ENCODE measurements around the gene RAB40B.

RAB40B gene

GRCh38 chr17:82627405-82627804 lies 71.1 kb downstream of the RAB40B start:
- no peak for TF ChIP-seq CTCF (IDR thresholded peaks at IDR 0.05; ENCODE audit: control insufficient read depth, extremely low read depth, insufficient read depth)
- DNase-seq (ENCODE audit: low read depth), result no peak
- H3K4me3 ChIP-seq (ENCODE audit: low read depth, low read length), result no peak overlapping the region

GRCh38 chr17:82623707-82624106 lies 74.8 kb downstream of the RAB40B start:
- H3K4me3 ChIP-seq (ENCODE audit: low read depth, low read length), result no peak overlapping the region
- no peak for DNase-seq (ENCODE audit: low read depth)
- no peak for TF ChIP-seq CTCF (IDR thresholded peaks at IDR 0.05; ENCODE audit: control insufficient read depth, extremely low read depth, insufficient read depth)

GRCh38 chr17:82619641-82620040 lies 78.9 kb downstream of the RAB40B start:
- no peak for TF ChIP-seq CTCF (IDR thresholded peaks at IDR 0.05; ENCODE audit: control insufficient read depth, extremely low read depth, insufficient read depth)
- no peak overlapping the region for H3K4me3 ChIP-seq (ENCODE audit: low read depth, low read length)
- no peak for DNase-seq (ENCODE audit: low read depth)

GRCh38 chr17:82619211-82619610 lies 79.3 kb downstream of the RAB40B start:
- no peak overlapping the region for H3K4me3 ChIP-seq (ENCODE audit: low read depth, low read length)
- DNase-seq (ENCODE audit: low read depth), result no peak
- no peak for TF ChIP-seq CTCF (IDR thresholded peaks at IDR 0.05; ENCODE audit: control insufficient read depth, extremely low read depth, insufficient read depth)

- DNase-seq (ENCODE audit: low read depth), result no peak
- H3K4me3 ChIP-seq (ENCODE audit: low read depth, low read length), result no peak overlapping the region
- TF ChIP-seq CTCF (IDR thresholded peaks at IDR 0.05; ENCODE audit: control insufficient read depth, extremely low read depth, insufficient read depth), result no peak
Measured at GRCh38 chr17:82616021-82616711, 82.3 kb downstream of the RAB40B start.

GRCh38 chr17:82615084-82616020 lies 83.1 kb downstream of the RAB40B start:
- TF ChIP-seq CTCF (IDR thresholded peaks at IDR 0.05; ENCODE audit: control insufficient read depth, extremely low read depth, insufficient read depth), result no peak
- DNase-seq (ENCODE audit: low read depth), result no peak
- H3K4me3 ChIP-seq (ENCODE audit: low read depth, low read length), result no peak overlapping the region
